Panc1 (cell line): ENCODE data around the gene PXDN. TPM values are rescaled to one million over a fixed set of nuclear protein-coding genes. Genes with fewer than 3 reads are reported as not detected.

Experiments used
- ATAC-seq: fragments of 200-7000 bp; cut with Tn5 transposase; 2 replicates; pipeline ENCODE4 v1.9.1; 2020; ENCODE audit warnings: mild to moderate bottlenecking, moderate library complexity
- BruUV-seq: library from RNA; stranded (reverse); fragments of 400-500 nt; replicated peaks from 2 replicates; lab custom pipeline; 2021; lab: Mats Ljungman, UMichigan
- CTCF ChIA-PET: fragments of 300-600 bp; sonication (Branson Sonifier 250); formaldehyde crosslinking; loops from one replicate; lab custom pipeline; 2022; ENCODE audit warnings: antibody characterized with exemption; lab: Charles Lee
- POLR2A ChIA-PET: fragments of 300-600 bp; sonication (Branson Sonifier 250); formaldehyde crosslinking; loops from one replicate; lab custom pipeline; 2022; ENCODE audit warnings: antibody characterized with exemption; lab: Charles Lee
- DNase-seq: peaks from one replicate; pipeline ENCODE4 v3.0.0-alpha.2; 2010; ENCODE audit warnings: low read depth, low spot score
- H3K27ac ChIP-seq: 2 replicates; pipeline ENCODE4 v1.5.1; 2011; ENCODE audit warnings: mild to moderate bottlenecking, low read length, inconsistent platforms
- H3K27me3 ChIP-seq: fragments of 200-500 bp; sonication (Bioruptor generic); 2 replicates; pipeline ENCODE4 v1.6.0; 2014; ENCODE audit warnings: low read length, inconsistent platforms; ENCODE audit not compliant: control insufficient read depth, insufficient read depth
- H3K36me3 ChIP-seq: fragments of 200-500 bp; sonication (Bioruptor generic); 2 replicates; pipeline ENCODE4 v1.5.1; 2014; ENCODE audit warnings: inconsistent platforms, mild to moderate bottlenecking, low read length, moderate library complexity; ENCODE audit not compliant: control insufficient read depth, insufficient read depth
- H3K4me1 ChIP-seq: 2 replicates; pipeline ENCODE4 v1.5.1; 2011; ENCODE audit warnings: inconsistent platforms, mild to moderate bottlenecking, low read length, moderate library complexity; ENCODE audit not compliant: control insufficient read depth, insufficient read depth
- H3K4me3 ChIP-seq, 2 experiments: 2 replicates each; pipeline ENCODE4 v1.5.1; 2011 to 2012; ENCODE audit warnings: low read depth in 2 of 2, low read length in 2 of 2, mild to moderate bottlenecking in 2 of 2, inconsistent platforms in 1 of 2, moderate library complexity in 1 of 2
- H3K9me3 ChIP-seq: fragments of 200-500 bp; sonication (Bioruptor generic); 2 replicates; pipeline ENCODE4 v1.5.1; 2014; ENCODE audit warnings: low read depth, mild to moderate bottlenecking, inconsistent platforms, low read length, moderate library complexity; ENCODE audit not compliant: control insufficient read depth, insufficient read depth
- CTCF ChIP-seq: fragments of 450-650 bp; IDR thresholded peaks from 2 replicates; pipeline ENCODE4 v1.5.1; 2017; ENCODE audit warnings: mild to moderate bottlenecking
- POLR2AphosphoS5 ChIP-seq: IDR thresholded peaks from 2 replicates; pipeline ENCODE4 v1.6.1; 2012; ENCODE audit warnings: mild to moderate bottlenecking, low read depth, low read length, moderate library complexity
- REST ChIP-seq, 2 experiments: IDR thresholded peaks; 2 replicates each; pipeline ENCODE4 v1.6.1; 2011 to 2012; ENCODE audit warnings: low read depth in 2 of 2, control low read depth in 1 of 2, low read length in 1 of 2, mild to moderate bottlenecking in 1 of 2, moderate library complexity in 1 of 2; ENCODE audit not compliant: insufficient read depth in 1 of 2
- SIN3A ChIP-seq: IDR thresholded peaks from 2 replicates; pipeline ENCODE4 v1.6.1; 2012; ENCODE audit warnings: low read depth, mild to moderate bottlenecking, low read length, moderate library complexity, borderline replicate concordance; ENCODE audit not compliant: insufficient read depth
- TCF7L2 ChIP-seq: IDR thresholded peaks from 2 replicates; pipeline ENCODE4 v1.6.1; 2011; ENCODE audit warnings: mild to moderate bottlenecking, low read depth, low read length, inconsistent platforms
- in situ Hi-C: cut with HindIII; loops from 2 replicates; pipeline ENCODE4 v1.10.0; 2016; ENCODE audit warnings: low sequenced_read_pairs, low pct_unique_long_range_greater_than_20kb
- intact Hi-C: fragments of 100-400 bp; cut with micrococcal nuclease; formaldehyde crosslinking; loops from one replicate; pipeline ENCODE4 v1.10.0; 2022; ENCODE audit not compliant: unreplicated experiment
- total RNA-seq: library from RNA; stranded (reverse); gene quantifications from one replicate; pipeline ENCODE4 v1.2.1, GENCODE V29; 2021; ENCODE audit not compliant: unreplicated experiment

PXDN gene
- total RNA-seq, 1 experiment from 2014 or later: 2.5 TPM

- H3K4me1 ChIP-seq: peaks cover 11% of the 10 kb centered on the region
- H3K9me3 ChIP-seq: no peaks in the 10 kb centered on the region
- ChIA-PET CTCF (no interaction called here), POLR2A (no interaction called here)
- no peak for DNase-seq
- TF ChIP-seq CTCF (no peak), TCF7L2 (no peak), SIN3A (no peak), POLR2AphosphoS5 (no peak), REST (IDR thresholded peaks at IDR 0.05; ENCODE audit: insufficient read depth in 1 of 2, low read depth in 2 of 2, low read length in 1 of 2) (no peak)
- no peaks in the 10 kb centered on the region for H3K36me3 ChIP-seq
- no TSS peak for BruUV-seq
- no peaks in the 10 kb centered on the region for H3K27me3 ChIP-seq
- ATAC-seq: no peak
- no peak overlapping the region for H3K4me3 ChIP-seq
- in situ Hi-C loops (no loop called here), intact Hi-C loops (no loop called here)
- peak overlapping the region; percentile 57; the same call in 1 of the 2 replicates for H3K27ac ChIP-seq
Observed at GRCh38 chr2:1672738-1673137, 71.6 kb downstream of the PXDN start.

GRCh38 chr2:1671916-1672315, 72.4 kb downstream of the PXDN start:
- TF ChIP-seq REST (IDR thresholded peaks at IDR 0.05; ENCODE audit: insufficient read depth in 1 of 2, low read depth in 2 of 2, low read length in 1 of 2): no peak
- TF ChIP-seq POLR2AphosphoS5: no peak
- no peak for TF ChIP-seq CTCF
- TF ChIP-seq SIN3A: no peak
- no peak for TF ChIP-seq TCF7L2
- ChIA-PET POLR2A (no interaction called here), CTCF (no interaction called here)
- BruUV-seq: no TSS peak
- in situ Hi-C loops (no loop called here), intact Hi-C loops (no loop called here)
- Histone ChIP-seq H3K4me3 (no peak overlapping the region), H3K4me1 (peaks cover 11% of the 10 kb centered on the region), H3K27ac (no peak overlapping the region), H3K36me3 (no peaks in the 10 kb centered on the region), H3K27me3 (no peaks in the 10 kb centered on the region), H3K9me3 (no peaks in the 10 kb centered on the region)
- no peak for ATAC-seq
- DNase-seq: no peak
